ENCODE data around the gene ABCC5.
"Not testable (repeated sequence)": the region's sequence is repeated elsewhere in the genome, so short reads cannot be mapped to it uniquely, and the experiment has no call there.

Gene ABCC5

DNA sequence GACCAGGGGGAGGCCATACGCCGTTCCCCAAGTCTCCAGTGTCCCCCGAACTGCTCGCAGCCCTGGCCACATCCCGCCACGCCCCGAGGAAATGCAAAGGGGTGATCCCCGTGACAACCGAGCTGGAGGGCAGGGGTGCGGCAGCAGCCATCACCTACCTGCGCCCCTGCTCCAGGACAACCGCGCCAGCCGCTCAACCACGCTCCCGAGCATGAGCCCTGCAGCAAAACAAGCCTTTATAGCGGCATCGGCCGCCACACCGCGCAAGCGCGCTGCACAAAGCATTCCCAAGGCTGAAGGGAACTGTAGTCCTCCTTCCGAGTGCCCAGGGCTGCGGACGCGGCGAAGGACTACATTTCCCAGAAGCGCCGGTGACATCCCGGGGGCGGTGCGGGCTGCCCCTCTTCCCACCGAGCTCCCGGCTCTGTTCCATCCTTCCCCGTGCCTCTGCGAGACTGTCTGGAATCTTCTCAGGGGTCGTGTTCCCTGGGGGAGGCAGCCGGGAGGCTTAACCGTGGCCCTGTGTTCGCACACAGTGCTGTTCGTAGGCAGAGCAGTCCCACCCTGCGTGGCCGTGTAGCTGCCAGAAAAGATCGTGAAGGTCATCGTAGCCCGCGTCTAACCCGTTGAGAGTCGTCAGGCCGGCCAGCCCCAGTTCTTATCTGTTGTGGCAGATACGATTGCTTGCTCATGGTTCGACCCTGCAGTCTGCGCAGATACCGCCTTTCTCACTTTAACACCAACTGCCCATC, at the start of gene ABCC5:
TSS of gene ABCC5 (minus strand) at position 213 of the 752 bp plus-strand sequence. CDS start 3,492 bp downstream, outside the sequence.
- DNase-seq, result peak; percentile 98

DNA sequence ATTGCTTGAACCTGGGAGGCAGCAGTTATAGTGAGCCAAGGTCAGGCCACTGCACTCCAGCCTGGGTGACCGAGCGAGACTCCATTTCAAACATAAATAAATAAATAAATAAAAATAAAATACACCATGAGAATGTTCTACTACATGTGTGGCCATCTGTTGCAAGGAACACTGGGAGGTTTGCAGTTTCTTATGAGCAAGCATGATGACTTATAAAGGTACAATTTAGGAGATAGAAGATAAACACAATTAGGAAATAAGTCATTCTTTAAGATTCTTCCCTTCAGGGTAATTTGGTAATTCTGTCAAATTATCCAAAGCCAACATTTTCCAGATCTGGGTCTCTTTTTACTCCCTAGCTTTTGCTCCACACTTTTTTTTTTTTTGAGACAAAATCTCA, 48.5 kb upstream of the ABCC5 start:
- no peak for DNase-seq

GRCh38 chr3:184062637-184063036, 45.0 kb upstream of the ABCC5 start:
- DNase-seq, result no peak

GRCh38 chr3:184059424-184059823, 41.7 kb upstream of the ABCC5 start:
- DNase-seq, result peak; percentile 63

GRCh38 chr3:184058029-184058428, 40.3 kb upstream of the ABCC5 start:
- DNase-seq, result no peak

DNA sequence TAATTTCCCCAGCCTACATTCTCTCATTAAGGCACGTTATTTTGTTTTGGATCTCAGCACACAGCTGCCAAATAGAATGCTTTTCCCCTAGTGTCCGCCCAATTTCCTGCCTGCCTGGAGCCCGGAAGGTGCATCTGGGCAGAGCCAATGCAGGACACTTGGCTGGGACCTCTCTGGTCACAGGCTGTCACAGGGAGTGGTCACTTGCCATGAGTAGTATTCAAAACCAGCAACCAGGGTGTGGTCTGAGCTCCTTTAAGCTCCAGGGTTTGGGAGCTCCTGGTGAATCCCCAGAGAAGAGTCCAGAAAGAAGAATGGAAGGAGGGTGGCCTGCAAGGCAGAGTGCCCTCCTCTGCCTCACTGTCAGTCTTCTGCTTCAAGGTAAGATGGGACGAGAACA, 35.1 kb upstream of the ABCC5 start, which contains the start of gene HTR3C:
TSS of gene HTR3C (plus strand) at position 281 of the 400 bp plus-strand sequence. CDS start at position 315, 34 bp downstream.
- no peak for DNase-seq

- no peak for DNase-seq
Measured at GRCh38 chr3:184050217-184050847, 32.6 kb upstream of the ABCC5 start.

GRCh38 chr3:184045995-184046394, 28.3 kb upstream of the ABCC5 start:
- DNase-seq, result peak; percentile 66

DNA sequence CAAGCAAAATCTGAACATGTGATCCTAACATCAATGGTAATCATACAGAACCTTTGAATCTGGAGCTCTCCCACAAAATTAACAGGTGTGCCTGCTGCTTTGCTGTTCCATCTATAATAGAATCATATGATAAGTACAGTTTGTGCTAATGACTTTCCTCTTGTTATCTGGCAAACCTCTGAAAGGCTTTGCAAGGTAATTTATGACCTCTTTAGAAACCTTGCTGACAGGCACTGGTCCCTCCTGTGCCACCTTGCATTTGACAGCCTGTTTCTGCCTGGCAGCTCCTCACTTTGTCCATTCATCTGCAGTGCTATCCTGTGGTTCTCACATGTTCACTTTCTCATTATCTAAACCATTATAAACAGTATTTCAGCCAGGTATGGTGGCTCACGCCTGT, 24.9 kb upstream of the ABCC5 start:
- no peak for DNase-seq

GRCh38 chr3:184040010-184040409, 22.3 kb upstream of the ABCC5 start:
- DNase-seq, result peak; percentile 53

- DNase-seq, result no peak
Measured at GRCh38 chr3:184039414-184039813, 21.7 kb upstream of the ABCC5 start.

GRCh38 chr3:184038307-184038706, 20.6 kb upstream of the ABCC5 start:
- not testable (repeated sequence) for DNase-seq

DNA sequence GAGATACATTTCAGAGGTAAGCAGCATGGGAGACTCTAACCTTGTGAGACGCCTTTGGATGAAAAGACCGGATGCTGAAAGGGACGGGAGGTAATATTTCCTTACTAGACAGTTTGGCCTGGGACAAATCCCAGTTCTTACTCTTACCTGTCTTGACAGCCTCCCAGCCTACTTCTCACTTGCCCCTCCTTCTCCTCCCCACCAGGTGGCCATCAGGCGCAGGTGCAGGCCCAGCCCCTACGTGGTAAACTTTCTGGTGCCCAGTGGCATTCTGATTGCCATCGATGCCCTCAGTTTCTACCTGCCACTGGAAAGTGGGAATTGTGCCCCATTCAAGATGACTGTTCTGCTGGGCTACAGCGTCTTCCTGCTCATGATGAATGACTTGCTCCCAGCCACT, 20.1 kb upstream of the ABCC5 start:
- DNase-seq, result no peak

DNA sequence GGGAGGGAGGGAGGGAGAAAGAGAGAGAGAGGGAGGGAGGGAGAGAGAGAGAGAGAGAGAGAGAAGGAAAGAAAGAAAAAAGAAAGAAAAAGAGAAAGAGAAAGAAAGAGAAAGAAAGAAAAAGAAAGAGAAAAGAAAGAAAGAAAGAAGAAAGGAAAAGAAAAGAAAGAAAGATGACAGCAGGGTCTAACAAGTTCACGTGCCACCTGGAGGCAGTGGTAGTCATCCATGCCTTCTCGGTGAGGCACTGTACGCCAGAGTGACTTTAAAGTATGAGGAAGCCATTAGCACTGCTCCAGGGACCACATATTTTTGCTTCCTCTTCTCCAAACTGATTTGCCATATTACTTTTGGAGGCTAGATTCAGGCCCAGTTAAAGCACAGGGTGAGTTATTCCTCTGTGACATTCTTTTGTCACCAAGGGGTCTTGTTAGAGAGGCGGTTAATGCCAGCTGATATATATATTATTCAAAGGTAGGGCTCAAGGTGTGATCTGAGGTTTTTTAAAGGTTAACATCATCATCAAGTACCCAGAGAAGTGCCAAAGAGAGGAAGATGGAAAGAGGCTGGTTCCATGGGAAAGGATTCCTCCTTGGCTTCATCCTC, 13.6 kb upstream of the ABCC5 start, which contains the start of gene HTR3D:
TSS of gene HTR3D (plus strand) at position 556 of the 606 bp plus-strand sequence. CDS start at position 556, 0 bp downstream.
- no peak for DNase-seq

- DNase-seq, result no peak
Measured at GRCh38 chr3:184030536-184030935, 12.9 kb upstream of the ABCC5 start.

- no peak for DNase-seq
Measured at GRCh38 chr3:184029443-184029842, 11.8 kb upstream of the ABCC5 start.

DNA sequence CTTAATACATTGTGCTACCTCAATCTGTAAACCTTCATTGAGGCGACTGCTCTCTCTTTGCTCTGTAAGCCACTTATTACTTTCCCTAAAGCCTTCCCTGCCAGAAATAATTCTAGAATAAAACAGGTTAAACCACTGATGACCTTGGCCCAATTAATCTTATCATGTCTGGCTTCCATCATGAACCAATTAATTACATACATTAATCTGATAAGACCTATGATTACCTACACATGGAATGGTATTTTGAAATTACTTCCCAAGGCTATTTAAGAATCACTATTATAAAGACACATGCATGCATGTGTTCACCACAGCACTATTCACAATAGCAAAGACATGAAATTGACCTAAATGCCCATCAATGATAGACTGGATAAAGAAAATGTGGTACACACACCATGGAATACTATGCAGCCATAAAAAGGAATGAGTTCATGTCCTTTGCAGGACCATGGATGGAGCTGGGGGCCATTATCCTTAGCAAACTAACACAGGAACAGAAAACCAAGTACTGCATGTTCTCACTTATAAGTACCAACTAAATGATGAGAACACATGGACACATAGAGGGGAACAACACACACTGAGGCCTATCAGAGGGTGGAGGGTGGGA, 10.7 kb upstream of the ABCC5 start:
- not testable (repeated sequence) for DNase-seq

- DNase-seq, result not testable (repeated sequence)
Measured at GRCh38 chr3:184025256-184025655, 7.6 kb upstream of the ABCC5 start.

GRCh38 chr3:184022323-184022722, 4.6 kb upstream of the ABCC5 start:
- no peak for DNase-seq

GRCh38 chr3:184018424-184018973, 815 bp upstream of the ABCC5 start:
- no peak for DNase-seq

- peak; percentile 71 for DNase-seq
Measured at GRCh38 chr3:184016811-184017671, 643 bp downstream of the ABCC5 start.

DNA sequence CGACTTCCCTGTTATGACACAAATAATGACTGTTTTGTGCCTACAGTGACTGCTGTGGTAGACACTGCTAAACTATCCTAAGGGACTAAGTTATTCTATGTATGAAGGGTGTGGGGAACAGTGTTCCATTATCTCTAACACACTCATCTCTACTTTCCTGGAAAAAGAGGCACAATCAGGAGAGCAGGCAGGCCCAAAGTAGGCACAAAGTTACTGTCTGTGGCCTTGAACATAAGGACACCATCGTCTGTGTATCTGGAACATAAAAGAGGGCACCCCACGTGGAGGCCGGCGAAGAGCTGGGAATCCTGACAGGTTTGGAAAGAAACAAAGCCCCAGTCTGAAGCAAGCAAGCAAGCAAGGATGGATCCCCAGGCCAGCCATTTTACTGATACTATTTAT, 1.5 kb downstream of the ABCC5 start:
- DNase-seq, result peak; percentile 89
